Suppressor macrophage treated with lipopolysaccharide for 4 hours (primary cell): ENCODE results near the gene FSCN2.
"Not testable (repeated sequence)": the region's sequence is repeated elsewhere in the genome, so short reads cannot be mapped to it uniquely, and the experiment has no call there.

ENCODE experiments used
- DNase-seq: peaks from one replicate; pipeline ENCODE4 v3.0.0-alpha.2; 2020

The FSCN2 gene

DNA sequence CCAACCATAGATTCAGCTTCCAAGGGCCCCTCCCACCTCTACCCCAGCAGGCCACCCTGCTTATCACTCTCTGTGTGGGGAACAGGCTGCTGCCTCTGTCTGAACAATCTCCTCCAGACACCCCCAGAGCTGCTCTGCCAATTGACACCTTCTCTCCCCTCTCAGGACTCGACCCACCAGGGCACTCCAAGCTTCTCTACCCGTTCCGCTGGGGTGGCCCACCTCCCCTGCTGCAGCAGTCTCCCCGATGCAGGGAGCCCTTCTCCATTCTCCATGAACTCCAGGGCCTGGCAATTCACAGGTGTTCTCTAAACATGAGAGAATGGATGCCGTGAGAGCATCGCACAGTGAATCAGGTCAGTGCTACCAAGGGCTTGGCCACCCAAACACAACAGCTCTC is 52.3 kb downstream of the FSCN2 start:
- no peak for DNase-seq

DNA sequence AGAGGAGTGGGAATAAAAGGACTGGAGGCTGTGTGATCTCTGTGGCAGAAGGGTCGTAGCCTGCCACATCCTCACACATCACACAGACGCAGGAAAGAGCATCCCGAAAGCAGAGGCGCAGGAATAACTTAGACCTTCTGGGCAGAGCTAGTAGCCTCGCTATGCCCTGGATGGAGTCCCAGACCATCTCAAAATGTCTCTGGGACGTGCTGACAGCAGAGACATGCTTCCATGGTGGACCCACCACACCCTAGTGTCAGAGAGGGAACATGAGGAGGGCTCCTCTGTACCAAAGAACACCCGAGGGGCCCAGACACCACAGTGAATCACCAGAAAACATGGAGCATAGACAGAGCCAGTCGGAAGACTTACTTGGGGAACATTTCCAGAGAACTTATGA is 53.6 kb downstream of the FSCN2 start:
- DNase-seq = no peak

DNA sequence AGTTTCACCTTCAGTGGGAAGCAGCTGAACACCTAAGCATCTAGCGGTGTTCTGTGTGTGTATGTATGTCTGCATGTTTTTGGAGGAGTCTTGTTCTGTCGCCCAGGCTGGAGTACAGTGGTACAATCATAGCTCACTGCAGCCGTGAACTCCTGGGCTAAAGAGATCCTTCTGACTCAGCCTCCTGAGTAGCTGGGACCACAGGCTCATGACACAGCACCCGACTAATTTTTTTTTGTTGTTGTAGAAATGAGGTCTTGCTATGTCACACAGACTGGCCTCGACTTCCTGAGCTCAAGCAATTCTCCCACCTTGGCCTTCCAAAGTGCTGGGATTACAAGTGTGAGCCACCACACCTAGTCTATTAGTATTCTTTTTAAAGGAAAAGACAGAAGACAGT is 54.2 kb downstream of the FSCN2 start:
- no peak for DNase-seq

DNA sequence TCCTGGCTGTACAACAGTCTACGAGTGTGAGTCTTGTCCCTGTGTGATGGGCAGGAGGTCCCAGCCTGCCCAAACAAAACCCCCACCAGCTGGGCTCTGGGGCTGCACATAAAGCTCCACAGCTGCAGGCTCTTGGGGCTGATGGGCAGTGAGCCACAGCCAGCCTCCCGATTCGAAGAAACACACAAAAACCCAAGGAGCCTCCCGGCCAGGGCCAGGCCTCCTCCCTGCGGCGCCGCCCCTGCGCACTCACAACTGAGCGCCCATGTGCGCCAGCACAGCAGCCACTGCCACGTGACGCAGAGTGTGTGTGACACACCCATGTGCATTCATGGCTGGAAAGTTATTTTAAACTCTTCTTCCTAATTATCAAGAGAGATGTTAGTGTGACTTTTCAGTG is 54.6 kb downstream of the FSCN2 start:
- DNase-seq = no peak

DNA sequence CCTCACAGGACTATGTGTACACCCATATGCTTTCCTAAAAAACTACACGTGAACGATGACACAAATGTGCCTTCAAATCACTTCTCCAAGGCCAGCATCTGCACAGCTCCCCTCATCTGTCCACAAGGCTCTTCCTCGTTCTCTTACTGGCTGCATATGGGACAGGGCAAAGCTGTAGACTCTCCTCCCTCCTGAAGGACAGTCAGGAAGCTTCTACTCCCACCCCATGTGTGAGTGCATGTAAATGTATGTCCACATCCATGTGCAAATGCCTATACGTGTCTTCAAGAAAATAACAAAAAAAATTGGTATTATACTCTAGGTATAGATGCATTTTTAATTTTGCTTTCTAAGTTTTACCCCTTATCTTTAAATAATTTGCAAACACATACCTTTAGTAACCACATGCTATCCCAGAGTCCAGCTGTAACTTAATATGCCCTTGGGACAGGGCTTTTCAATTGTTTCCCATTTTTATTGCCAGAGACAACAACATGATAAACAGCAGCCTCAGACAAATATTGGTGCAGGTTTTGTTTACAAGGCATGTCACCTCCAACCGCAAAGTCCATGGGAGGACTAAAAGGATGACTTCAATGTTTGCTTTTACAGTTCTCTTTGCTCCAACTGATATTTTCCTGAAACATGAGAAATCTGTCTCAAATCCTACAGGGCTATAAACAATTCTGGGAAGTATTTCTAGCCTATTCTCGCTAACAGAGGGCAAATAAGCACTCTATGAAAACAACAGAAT is 55.6 kb downstream of the FSCN2 start:
- DNase-seq = no peak

DNA sequence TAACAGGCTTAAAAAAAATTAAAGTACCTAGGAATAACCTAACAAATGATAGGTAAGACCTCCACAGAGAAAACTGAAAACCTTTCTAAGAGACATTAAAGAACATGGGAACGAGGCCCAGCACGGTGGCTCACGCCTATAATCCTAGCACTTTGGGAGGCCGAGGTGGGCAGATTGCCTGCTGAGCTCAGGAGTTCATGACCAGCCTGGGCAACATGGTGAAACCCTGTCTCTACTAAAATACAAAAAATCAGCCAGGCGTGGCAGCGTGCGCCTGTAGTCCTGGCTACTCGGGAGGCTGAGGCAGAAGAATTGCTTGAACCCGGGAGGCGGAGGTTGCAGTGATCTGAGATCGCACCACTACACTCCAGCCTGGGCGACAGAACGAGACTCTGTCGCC is 56.6 kb downstream of the FSCN2 start:
- DNase-seq = not testable (repeated sequence)

DNA sequence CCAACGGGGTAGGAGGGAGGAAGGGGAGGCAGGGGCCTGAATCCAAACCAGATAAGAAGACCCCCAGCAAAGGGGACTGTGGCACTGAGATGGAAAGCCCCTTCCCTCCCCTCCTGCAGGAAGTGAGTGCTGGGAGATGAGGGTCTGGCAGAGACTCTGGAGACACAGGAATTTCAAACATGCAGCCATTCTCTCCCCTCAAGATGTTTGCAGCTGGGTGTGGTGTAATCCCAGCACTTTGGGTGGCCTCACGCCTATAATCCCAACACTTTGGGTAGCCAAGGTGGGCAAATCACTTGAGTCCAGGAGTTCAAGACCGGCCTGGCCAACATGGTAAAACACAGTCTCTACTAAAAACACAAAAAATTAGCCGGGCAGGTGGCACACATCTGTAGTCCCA is 57.9 kb downstream of the FSCN2 start:
- no peak for DNase-seq
